Activated T-cell treated with anti-CD3 and anti-CD28 coated beads, Interleukin-2, amount 50 U/mL, for 1 hour (primary cell): Measurements from ENCODE around the gene MAZ.
"Not testable (repeated sequence)": the region's sequence is repeated elsewhere in the genome, so short reads cannot be mapped to it uniquely, and the experiment has no call there.

ENCODE experiments used
- DNase-seq: peaks from one replicate; pipeline ENCODE4 v3.0.0-alpha.2; 2020

The MAZ gene

DNA sequence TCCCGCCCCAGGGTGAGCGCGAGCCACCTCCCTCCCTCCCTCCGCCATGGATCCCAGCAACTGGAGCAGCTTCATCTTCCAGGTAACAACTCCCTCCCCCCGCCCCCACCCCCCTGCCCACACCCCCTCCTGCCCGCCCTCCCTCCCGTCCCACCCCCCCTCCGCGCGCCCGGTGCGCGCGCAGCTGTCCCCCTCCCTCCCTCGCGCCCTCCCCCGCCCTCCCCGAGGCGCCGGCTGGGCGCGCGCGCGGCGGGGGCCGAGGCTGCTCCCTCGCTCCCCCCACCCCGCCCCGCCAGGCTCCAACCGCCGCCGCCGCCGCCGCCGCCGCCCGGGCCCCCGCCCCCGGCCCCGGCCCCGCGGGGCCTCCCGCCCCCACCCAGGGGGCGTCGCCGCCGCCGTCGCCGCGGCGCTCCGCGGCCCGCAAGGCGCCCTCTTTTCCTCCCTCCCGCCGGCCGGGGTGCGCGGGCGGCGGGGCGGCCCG is at the start of gene MAZ:
Gene MAZ (plus strand): TSS at position 431 of the 481 bp plus-strand sequence. CDS start 173 bp downstream, outside the sequence.
- no peak for DNase-seq

DNA sequence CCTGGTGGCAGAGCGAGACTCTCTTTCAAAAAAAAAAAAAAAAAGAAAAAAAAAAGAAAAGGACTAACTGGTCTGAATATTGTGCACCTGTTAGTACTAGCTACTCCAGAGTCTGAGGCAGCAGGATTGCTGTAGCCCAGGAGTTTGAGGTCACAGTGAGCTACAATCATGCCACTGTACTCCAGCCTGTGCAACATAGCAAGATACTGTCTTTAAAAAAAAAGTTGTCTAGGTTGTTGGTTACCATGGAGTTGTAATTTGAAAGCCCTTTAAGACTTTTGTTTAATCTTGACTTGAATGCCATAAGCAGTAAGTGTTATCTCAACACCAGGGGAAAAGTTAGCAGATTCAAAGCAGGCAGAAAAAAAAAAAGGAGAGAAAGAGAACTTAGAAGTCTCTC is 49.7 kb upstream of the MAZ start:
- DNase-seq = no peak

DNA sequence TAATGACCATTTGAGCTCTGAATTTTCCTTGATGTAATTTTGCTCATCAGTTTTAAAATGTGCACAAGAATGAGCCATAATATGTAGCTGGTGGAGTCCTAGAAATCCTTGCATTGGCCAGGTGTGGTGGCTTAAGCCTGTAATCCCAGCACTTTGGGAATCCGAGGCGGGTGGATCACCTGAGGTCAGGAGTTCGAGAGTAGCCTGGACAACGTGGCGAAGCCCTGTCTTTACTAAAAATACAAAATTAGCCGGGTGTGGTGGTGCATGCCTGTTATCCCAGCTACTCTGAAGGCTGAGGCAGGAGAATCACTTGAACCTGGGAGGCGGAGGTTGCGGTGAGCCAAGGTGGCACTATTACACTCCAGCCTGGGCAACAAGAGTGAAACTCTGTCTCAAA is 49.2 kb upstream of the MAZ start:
- DNase-seq = not testable (repeated sequence)

DNA sequence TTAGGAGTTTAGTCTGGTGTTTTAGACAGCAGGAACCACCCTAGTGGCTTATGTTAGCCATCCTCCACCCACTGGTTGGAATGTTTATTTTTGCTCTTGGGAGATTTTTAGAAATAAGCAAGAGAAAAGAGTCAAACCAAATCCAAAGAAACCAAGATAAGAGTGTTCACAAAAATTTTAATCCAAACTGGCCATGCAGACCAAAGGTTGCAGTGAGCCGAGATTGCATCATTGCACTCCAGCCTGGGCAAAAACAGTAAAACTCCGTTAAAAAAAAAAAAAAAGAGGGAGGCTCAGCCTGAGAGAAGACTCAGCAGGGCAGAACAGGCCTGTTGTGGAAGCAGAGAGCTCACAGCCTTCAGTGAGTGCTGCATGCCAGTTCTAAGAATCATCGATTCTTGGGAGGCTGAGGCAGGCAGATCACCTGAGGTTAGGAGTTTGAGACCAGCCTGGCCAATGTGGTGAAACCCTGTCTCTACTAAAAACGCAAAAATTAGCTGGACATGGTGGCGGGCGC is 48.3 kb upstream of the MAZ start:
- no peak for DNase-seq

DNA sequence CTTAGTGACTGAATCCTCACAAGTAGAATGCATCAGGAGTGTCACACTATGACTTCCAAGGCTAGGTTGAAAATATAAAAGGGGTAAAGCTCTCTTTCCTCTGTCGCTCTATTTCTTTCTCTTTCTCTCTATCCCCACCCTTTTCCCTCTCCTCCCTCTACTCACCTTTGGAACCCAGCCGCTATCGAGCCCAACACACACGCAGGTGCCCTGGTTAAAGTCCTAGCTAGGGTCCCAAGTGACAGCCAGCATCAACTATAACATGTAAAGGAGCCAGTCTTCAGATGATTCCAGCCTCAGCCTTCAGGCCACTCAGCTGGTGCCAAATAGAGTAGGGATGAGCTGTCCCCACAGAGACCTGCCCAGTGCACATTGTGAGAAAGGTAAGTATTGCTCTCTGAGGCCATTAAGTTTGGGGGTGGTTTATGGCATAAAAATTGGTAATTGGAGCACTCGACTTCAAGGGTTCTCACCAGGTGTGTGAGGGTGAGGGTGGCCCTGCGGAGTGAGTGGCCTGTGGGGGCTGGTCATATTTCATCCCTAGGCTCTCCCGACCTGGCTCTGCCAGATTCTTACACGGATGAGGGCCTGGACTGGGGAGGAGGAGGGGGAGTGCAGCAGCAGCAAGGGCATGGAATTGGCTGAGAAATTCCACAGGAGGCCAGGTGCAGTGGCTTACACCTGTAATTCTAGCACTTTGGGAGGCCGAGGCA is 45.6 kb upstream of the MAZ start:
- DNase-seq = no peak

DNA sequence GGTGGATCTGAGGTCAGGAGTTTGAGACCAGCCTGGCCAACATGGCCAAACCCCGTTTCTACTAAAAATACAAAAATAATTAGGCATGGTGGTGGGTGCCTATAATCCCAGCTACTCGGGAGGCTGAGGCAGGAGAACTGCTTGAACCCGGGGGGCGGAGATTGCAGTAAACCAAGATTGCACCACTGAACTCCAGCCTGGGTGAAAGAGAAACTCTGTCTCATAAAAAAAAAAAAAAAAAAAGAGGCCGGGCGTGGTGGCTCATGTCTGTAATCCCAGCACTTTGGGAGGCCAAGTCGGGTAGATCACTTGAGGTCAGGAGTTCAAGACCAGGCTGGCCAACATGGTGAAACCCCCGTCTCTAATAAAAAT is 45.1 kb upstream of the MAZ start:
- not testable (repeated sequence) for DNase-seq

DNA sequence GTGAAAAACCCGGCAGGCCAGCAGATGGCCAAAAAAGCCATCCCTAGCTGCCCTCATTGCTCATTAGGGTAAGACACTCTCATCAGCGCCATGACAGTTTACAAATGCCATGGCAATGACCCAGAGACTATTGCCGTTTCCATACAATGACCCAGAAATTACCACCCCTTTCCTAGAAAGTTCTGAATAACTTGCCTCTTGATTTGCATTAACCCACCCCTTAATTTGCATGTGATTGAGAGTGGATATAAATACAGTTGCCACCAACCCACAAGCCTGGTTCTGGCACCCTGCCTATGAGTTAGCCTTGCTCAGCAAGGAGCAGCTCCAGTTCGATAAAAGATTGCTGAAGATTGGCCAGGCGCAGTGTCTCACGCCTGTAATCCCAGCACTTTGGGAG is 44.4 kb upstream of the MAZ start:
- DNase-seq = no peak

DNA sequence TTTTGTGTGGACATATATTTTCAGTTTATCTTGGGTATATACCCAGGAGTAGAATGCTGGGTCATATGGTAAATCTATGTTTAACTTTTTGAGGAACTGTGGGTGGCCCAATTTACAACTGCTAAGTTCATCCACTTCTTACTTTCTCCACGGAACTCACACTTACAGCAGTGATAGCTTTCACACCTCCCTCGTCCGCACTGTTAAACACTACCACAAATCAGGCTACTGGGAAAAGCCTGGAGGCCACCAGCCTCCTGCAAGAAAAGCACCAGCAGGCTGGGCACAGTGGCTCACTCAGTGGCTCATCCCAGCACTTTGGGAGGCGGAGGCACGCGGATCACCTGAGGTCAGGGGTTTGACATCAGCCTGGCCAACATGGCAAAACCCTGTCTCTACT is 43.0 kb upstream of the MAZ start:
- DNase-seq = no peak

DNA sequence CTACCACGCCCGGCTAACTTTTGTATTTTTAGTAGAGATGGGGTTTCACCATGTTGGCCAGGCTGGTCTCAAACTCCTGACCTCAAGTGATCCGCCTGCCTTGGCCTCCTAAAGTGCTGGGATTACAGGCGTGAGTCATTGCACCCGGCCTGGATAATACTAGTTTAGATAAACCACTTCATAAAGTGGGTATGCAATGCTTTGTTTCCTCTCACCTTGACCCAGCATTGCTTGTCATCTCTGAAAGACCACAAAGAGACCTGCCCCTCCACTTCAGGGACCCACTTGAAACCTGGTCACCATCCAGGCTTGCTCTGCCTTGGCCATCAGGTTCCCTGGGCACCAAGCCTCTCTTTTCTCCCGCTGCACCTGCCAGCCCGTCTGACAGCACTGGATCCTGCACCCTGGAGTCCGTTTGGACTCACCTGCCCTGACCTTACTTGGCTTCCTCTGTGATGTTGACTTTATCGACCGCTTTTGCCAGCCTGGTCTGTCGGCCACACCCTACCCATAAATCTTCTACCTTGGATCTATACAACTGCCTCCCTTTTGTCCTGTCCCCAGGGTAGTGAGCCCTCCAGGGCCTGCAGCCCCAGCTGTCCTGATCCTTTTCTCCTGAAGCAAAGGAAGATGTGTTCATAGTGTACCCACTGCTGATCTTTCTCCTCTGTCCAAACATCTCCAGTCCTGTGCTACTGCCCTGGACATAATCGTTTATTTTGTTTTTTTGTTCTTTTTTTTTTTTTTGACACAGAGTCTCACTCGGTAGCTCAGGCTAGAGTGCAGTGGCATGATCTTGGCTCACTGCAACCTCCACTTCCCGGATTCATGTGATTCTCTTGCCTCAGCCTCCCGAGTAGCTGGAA is 40.9 kb upstream of the MAZ start:
- DNase-seq = no peak

DNA sequence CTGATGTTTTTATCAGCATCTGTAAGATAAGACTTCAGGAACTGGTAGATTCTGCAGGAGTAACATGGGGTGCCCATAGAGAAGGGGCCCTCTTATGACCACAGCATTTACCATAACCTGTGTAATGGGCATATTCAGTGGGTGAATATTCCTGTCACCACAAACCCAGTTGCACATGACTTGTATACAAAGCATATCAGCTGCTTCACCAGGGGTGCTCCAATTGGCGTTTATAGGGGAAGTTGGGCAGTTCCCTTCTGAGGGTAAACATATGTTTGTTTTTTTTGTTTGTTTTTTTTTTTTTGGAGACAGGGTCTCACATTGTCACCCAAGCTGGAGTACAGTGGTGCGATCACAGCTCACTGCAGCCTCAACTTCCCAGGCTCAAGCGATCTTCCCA is 39.8 kb upstream of the MAZ start:
- DNase-seq = no peak

DNA sequence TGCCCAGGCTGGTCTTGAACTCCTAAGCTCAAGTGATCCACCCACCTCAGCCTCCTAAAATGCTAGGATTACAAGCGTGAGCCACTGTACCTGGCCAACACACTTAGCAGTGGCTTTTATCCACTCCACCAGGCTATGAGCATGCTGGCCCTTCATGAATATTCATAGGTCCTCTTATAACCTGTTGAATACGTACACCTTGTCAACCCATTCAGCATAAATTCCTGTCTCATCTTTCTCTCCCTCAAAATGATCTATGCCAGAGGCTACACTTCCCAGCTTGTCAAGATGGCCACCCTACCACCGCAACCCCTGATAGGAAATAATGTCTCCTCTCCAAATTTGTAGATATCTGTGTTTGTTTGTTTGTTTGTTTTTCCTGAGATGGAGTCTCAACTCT is 39.3 kb upstream of the MAZ start:
- no peak for DNase-seq

DNA sequence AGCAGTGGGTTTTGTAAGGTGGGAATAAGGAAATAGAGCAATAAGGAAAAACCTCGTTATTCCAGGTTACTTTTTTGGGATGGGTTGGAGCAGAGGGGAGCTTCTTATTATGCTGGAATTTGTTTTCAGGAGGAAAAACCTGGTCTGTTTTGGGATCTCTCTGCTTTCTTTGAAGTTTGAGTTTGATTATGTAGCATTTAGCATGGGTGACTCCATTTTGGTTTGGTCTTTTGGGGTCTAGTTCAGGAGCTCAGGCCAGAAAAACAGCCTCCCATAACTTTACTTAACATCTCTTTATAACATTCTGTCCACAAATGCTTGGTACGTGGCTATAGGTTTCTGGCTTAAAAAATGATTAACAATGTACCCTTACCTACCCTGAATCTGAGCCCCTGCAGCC is 36.8 kb upstream of the MAZ start:
- no peak for DNase-seq

DNA sequence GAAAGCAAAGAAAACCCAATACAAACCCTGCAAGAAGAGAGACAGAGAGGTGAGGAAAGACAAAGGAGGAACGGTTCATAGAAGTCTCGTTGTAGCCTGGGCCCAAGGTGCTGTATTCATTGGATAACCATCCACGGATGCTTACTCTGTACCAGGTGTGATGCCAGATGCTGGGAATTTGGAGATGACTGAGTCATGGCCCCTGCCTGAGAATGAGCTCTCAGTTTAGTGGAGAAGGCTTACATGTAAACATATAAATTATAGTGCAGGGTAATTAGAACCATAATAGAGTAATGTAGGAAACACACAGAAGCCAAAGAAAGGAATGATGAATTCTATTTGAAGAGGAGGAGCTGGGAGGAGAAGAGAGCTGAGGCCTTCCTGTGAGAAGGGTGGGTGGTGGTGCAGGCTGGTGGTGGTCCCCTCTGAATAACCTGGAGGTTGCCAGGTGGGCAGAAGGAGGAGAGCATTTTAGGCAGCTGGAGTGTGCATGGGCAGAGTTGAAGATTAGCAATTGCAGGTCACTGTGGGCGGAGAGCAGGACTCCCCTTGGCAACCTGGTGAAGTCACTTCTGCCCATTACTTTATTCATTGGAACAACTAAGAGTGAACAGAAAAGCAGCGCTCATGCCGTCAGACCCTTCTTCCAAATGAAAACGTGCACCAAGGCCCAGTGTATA is 35.9 kb upstream of the MAZ start:
- DNase-seq = no peak

DNA sequence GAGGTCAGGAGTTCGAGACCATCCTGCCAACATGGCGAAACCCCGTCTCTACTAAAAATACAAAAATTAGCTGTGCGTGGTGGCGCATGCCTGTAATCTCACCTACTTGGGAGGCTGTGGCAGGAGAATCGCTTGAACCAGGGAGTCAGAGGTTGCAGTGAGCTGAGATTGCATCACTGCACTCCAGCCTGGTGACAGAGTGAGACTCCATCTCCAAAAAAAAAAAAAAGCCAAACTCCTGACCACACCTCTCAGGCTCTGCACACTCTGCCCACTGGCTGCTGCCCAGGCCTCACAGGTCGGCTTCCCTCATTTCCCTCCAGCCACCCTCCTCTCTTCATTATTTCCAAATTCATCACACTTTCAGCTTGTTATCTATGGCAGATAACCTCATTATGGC is 34.0 kb upstream of the MAZ start:
- DNase-seq = not testable (repeated sequence)

DNA sequence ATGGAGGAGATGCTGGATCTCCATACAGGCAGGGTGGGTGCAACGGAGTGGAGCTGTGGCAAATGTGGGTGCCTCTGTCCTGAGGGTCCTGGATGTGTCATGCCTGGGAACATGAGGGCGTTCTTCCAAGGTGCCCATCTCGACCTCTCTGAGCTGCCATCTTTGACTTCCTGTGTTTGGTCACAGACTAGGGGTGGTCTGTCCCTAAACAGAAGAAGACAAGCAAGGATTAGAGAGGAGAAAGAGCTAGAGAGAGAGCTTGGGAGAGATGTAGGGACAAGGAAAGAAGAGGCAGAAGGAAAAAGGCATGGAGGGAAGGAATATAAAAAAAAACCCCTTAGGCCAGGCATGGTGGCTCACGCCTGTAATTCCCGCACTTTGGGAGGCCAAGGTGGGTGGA is 31.6 kb upstream of the MAZ start:
- DNase-seq = no peak

DNA sequence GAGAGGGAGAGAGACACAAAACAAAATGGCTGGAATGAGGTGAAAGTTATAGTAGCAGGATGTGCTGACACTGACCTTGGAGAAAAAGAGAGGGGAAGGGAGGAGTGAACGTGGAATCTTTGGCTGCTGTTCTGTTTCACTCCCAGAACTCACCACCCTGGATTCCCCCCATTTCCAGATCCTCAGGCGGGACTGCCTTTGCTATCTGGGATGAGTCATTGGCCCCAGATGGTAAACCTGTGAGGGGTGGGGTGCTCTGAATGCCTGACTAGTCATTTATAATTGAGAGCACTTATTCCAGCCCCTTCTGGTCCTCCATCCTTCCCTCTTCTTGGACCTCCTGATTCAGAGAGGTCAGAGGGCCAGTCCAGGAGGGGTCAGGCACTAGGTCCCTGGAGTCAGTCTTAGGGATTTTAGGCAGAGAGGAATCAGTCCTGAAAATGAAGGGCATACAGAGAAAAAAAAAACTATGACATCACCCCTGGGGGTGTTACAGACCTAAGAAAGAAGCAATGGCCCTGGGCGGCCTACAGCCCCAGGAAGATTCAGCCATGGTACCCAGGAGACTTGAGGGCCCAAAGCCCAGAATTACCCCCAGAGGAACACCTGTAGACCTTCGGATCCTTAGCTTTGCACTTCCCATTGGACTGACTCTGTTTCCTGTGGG is 30.5 kb upstream of the MAZ start:
- no peak for DNase-seq

DNA sequence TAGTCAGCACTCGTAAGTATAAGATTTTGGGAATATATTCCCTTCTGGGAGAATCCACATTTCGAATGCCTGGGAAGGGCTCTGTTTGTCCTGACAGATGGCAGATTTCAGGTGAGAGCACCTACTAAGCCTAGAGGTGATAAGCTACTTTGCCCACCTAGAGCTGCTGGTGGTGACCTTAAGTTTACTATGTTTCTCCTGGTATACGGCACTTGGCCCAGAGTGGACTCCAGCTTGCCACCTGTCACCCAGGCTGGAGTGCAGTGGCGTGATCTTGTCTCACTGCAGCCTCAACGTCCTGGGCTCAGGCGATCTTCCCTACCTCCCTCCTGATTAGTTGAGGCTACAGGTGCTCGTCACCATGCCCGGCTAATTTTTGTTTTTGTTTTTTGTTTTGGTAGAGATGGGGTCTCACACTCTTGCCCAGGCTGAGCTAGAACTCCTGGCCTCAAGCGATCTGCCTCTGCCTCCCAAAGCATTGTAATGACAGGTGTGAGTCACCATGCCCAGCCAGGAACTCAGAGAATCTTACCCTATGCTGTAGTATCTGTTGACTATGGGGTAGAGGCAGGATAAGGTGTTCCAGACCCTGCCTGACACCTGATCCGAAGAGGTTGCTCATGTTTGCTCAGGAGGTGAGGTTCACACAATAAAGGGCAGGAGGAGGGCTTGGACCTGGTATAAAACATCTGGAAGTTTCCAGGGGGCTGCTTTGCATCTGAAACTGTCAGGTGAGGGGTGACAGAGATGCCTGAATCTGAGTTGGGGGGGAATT is 28.6 kb upstream of the MAZ start, which contains the start of gene ZG16:
Gene ZG16 (plus strand): TSS at position 681 of the 775 bp plus-strand sequence. CDS start 1,011 bp downstream, outside the sequence.
- no peak for DNase-seq

DNA sequence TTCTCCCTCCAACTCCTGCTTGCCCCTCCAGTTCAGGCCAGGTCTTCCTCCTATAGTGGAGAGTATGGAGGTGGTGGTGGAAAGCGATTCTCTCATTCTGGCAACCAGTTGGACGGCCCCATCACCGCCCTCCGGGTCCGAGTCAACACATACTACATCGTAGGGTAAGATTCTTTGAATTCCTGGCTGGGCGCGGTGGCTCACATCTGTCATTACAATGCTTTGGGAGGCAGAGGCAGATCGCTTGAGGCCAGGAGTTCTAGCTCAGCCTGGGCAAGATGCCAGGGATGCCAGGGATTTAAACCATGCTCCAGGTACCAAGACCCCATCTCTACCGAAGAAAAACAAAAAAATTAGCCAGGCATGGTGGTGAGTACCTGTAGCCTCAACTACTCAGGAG is 26.9 kb upstream of the MAZ start:
- no peak for DNase-seq

DNA sequence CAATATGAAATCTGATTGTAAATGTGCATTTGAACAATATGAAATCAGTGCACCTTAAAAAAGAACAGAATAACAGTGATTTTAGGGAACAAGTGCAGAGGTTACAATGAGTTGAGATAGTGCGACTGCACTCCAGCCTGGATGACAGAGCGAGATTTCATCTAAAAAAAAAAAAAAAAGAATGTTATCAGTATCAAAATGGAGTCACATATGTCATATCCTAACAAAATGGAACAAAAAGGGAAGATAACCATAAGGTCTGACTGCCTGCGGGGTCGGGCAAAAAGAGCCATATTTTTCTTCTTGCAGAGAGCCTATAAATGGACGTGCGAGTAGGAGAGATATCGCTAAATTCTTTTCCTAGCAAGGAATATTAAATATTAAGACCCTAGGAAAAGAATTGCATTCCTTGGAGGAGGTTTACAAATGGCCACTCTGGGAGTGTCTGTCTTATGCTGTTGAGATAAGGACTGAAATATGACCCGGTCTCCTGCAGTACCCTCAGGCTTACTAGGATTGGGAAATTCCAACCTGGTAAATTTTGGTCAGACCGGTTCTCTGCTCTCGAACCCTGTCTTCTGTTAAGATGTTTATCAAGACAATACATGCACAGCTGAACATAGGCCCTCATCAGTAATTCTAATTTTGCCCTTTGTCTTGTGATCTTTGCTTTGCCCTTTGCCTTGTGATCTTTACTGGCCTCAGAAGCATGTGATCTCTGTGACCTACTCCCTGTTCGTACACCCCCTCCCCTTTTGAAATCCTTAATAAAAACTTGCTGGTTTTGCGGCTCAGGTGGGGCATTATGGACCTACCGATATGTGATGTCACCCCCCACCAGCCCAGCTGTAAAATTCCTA is 23.0 kb upstream of the MAZ start:
- not testable (repeated sequence) for DNase-seq

DNA sequence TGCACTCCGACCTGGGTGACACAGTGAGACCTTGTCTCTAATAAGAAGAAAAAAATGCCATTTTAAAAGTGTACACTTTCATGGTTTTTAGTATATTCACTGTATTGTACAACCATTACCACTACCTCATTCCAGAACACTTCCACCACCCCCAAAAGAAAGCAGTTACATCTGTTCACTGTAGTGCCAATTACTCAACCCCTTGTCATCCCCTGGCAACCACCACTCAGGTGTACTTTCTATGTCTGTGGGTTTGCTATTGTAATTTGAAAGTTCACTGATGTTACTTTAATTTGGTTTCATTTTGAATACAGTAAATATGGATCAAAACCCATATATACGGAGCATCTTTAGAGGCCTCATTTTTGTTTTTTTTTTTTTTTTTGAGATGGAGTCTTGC is 22.2 kb upstream of the MAZ start:
- DNase-seq = no peak
